Keratinocyte (primary cell): ENCODE data around the gene PPME1. TPM values are rescaled to one million over a fixed set of nuclear protein-coding genes. Genes with fewer than 3 reads are reported as not detected.

Experiments used
- DNase-seq: peaks from one replicate; pipeline ENCODE4 v3.0.0-alpha.2; 2011; ENCODE audit warnings: low read depth, missing footprints, low spot score
- FAIRE-seq: peaks from 2 replicates; lab custom pipeline; 2011; peaks lifted over from hg19 to GRCh38; lab: Jason Lieb, UNC
- H2AFZ ChIP-seq: 2 replicates; pipeline ENCODE4 v1.6.0; 2012; ENCODE audit warnings: low read length, control low read depth, inconsistent platforms; ENCODE audit not compliant: control insufficient read depth
- H3K27ac ChIP-seq: 2 replicates; pipeline ENCODE4 v1.5.1; 2011; ENCODE audit warnings: low read length; ENCODE audit not compliant: control insufficient read depth, insufficient read depth
- H3K27me3 ChIP-seq: 3 replicates; pipeline ENCODE4 v1.6.0; 2011; ENCODE audit warnings: low read length; ENCODE audit not compliant: control insufficient read depth, insufficient read depth; ENCODE audit errors: extremely low read depth
- H3K36me3 ChIP-seq, 2 experiments: 2 replicates in 1 of 2; 3 replicates in 1 of 2; pipeline ENCODE4 v1.5.1; 2011; ENCODE audit warnings: low read length in 2 of 2, mild to moderate bottlenecking in 1 of 2; ENCODE audit not compliant: control insufficient read depth in 2 of 2, insufficient read depth in 2 of 2; ENCODE audit errors: extremely low read depth in 1 of 2
- H3K4me1 ChIP-seq: 3 replicates; pipeline ENCODE4 v1.5.1; 2011; ENCODE audit warnings: low read length; ENCODE audit not compliant: control insufficient read depth, insufficient read depth; ENCODE audit errors: extremely low read depth
- H3K4me2 ChIP-seq: 3 replicates; pipeline ENCODE4 v1.6.0; 2011; ENCODE audit warnings: low read depth, low read length; ENCODE audit not compliant: control insufficient read depth, insufficient read depth; ENCODE audit errors: extremely low read depth
- H3K4me3 ChIP-seq, 3 experiments: fragments of 200-600 bp in 1 of 3; sonication (generic) in 1 of 3; 2 replicates in 2 of 3; 3 replicates in 1 of 3; pipeline ENCODE4 v1.5.1; 2011 to 2016; ENCODE audit warnings: low read length in 3 of 3, mild to moderate bottlenecking in 3 of 3, control low read depth in 2 of 3, inconsistent platforms in 1 of 3, low read depth in 1 of 3, mixed read lengths in 1 of 3, mixed run types in 1 of 3, moderate library complexity in 1 of 3; ENCODE audit not compliant: control insufficient read depth in 2 of 3, insufficient read depth in 2 of 3; ENCODE audit errors: extremely low read depth in 1 of 3
- H3K79me2 ChIP-seq: 2 replicates; pipeline ENCODE4 v1.6.0; 2012; ENCODE audit warnings: low read length; ENCODE audit not compliant: control insufficient read depth, insufficient read depth
- H3K9ac ChIP-seq: 3 replicates; pipeline ENCODE4 v1.6.0; 2011; ENCODE audit warnings: low read length; ENCODE audit not compliant: control insufficient read depth, insufficient read depth; ENCODE audit errors: extremely low read depth
- H3K9me1 ChIP-seq: 3 replicates; pipeline ENCODE4 v1.6.0; 2011; ENCODE audit warnings: low read length; ENCODE audit not compliant: control insufficient read depth, insufficient read depth; ENCODE audit errors: extremely low read depth
- H3K9me3 ChIP-seq: 2 replicates; pipeline ENCODE4 v1.5.1; 2012; ENCODE audit warnings: low read depth, low read length; ENCODE audit not compliant: control insufficient read depth
- H4K20me1 ChIP-seq: 3 replicates; pipeline ENCODE4 v1.6.0; 2011; ENCODE audit warnings: low read length; ENCODE audit not compliant: control insufficient read depth, insufficient read depth; ENCODE audit errors: extremely low read depth
- EZH2 ChIP-seq: IDR thresholded peaks from one replicate; pipeline ENCODE4 v1.6.1; 2012; ENCODE audit warnings: inconsistent platforms, mild to moderate bottlenecking, low read length, moderate library complexity
- dilution Hi-C: fragments of 300-500 bp; cut with MboI; formaldehyde crosslinking; loops from one replicate; pipeline ENCODE4 v1.7.0; 2020; ENCODE audit warnings: low sequenced_read_pairs; ENCODE audit not compliant: extremely low pct_ligation_motif_present
- polyA plus RNA-seq, 5 experiments: library from polyadenylated mRNA; depleted of rRNA in 3 of 5; stranded (reverse) in 3 of 5; stranded (forward) in 1 of 5; unstranded in 1 of 5; fragments of >200 nt; gene quantifications; 1 replicate in 1 of 5; 2 replicates in 3 of 5; 3 replicates in 1 of 5; pipeline versions ENCODE4 v1.2.1 to v1.2.3, GENCODE V29; 2011 to 2012; ENCODE audit warnings: missing spikeins in 2 of 5, low read depth in 1 of 5, low replicate concordance in 1 of 5
- TF ChIP-seq, protein P1 (sequence below), 3 experiments: IDR thresholded peaks in 1 of 3; conservative IDR thresholded peaks in 1 of 3; optimal IDR thresholded peaks in 1 of 3; 2 replicates in 2 of 3; 3 replicates in 1 of 3; pipeline versions ENCODE3 to v1.5.1; 2011; ENCODE audit warnings: low read length in 3 of 3, mild to moderate bottlenecking in 3 of 3, moderate library complexity in 2 of 3, control low read depth in 1 of 3, inconsistent platforms in 1 of 3; ENCODE audit not compliant: insufficient read depth in 2 of 3; ENCODE audit errors: extremely low read depth in 1 of 3

PPME1 gene
- polyA plus RNA-seq, 1 donor (not counting 4 experiments of a cell fraction or from before 2014, with no cell fraction given) = 34.0 TPM

GRCh38 chr11:74235121-74235520, 64.0 kb downstream of the PPME1 start:
- Histone ChIP-seq H3K4me1 (no peaks in the 10 kb centered on the region), H3K9me3 (no peaks in the 10 kb centered on the region), H3K36me3 (peaks cover 8 to 12% of the 10 kb centered on the region in 2 experiments), H3K79me2 (no peaks in the 10 kb centered on the region), H3K9ac (no peak overlapping the region), H3K4me2 (no peak overlapping the region), H2AFZ (no peak overlapping the region), H3K27ac (no peak overlapping the region), H3K9me1 (no peaks in the 10 kb centered on the region), H3K4me3 (no peak overlapping the region), H4K20me1 (no peaks in the 10 kb centered on the region), H3K27me3 (no peaks in the 10 kb centered on the region)
- FAIRE-seq (no peak), DNase-seq (no peak)
- dilution Hi-C loops = no loop called here
- TF ChIP-seq, protein P1, sequence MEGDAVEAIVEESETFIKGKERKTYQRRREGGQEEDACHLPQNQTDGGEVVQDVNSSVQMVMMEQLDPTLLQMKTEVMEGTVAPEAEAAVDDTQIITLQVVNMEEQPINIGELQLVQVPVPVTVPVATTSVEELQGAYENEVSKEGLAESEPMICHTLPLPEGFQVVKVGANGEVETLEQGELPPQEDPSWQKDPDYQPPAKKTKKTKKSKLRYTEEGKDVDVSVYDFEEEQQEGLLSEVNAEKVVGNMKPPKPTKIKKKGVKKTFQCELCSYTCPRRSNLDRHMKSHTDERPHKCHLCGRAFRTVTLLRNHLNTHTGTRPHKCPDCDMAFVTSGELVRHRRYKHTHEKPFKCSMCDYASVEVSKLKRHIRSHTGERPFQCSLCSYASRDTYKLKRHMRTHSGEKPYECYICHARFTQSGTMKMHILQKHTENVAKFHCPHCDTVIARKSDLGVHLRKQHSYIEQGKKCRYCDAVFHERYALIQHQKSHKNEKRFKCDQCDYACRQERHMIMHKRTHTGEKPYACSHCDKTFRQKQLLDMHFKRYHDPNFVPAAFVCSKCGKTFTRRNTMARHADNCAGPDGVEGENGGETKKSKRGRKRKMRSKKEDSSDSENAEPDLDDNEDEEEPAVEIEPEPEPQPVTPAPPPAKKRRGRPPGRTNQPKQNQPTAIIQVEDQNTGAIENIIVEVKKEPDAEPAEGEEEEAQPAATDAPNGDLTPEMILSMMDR (optimal IDR thresholded peaks at IDR 0.05 in 1 of 3, IDR thresholded peaks at IDR 0.05 in 1 of 3, conservative IDR thresholded peaks at IDR 0.05 in 1 of 3; ENCODE audit: extremely low read depth in 1 of 3, insufficient read depth in 2 of 3, low read length in 3 of 3) = no peak
- TF ChIP-seq EZH2 = no peak

GRCh38 chr11:74237541-74237940, 66.5 kb downstream of the PPME1 start:
- dilution Hi-C loops = no loop called here
- H3K36me3 ChIP-seq = peaks cover 6 to 13% of the 10 kb centered on the region in 2 experiments

More at GRCh38 chr11:74237541-74237940, 66.5 kb downstream of the PPME1 start:
- Histone ChIP-seq H3K79me2 (no peaks in the 10 kb centered on the region), H3K9me1 (no peaks in the 10 kb centered on the region), H3K9me3 (no peaks in the 10 kb centered on the region), H3K27me3 (no peaks in the 10 kb centered on the region), H3K9ac (no peak overlapping the region), H3K4me2 (no peak overlapping the region), H3K27ac (no peak overlapping the region), H4K20me1 (no peaks in the 10 kb centered on the region), H3K4me3 (no peak overlapping the region), H2AFZ (no peak overlapping the region), H3K4me1 (no peaks in the 10 kb centered on the region)
- DNase-seq = no peak
- FAIRE-seq = no peak
- TF ChIP-seq EZH2 = no peak
- TF ChIP-seq, protein P1 (optimal IDR thresholded peaks at IDR 0.05 in 1 of 3, IDR thresholded peaks at IDR 0.05 in 1 of 3, conservative IDR thresholded peaks at IDR 0.05 in 1 of 3; ENCODE audit: extremely low read depth in 1 of 3, insufficient read depth in 2 of 3, low read length in 3 of 3) = no peak
